NCI-H1092 treated with DMSO at 0.1 percent for 48 hours (cell line): Measurements from ENCODE around the gene MS4A18.
A peak's percentile ranks its signal among the peaks of the same experiment; 100 is the strongest.
"Not testable (repeated sequence)": the region's sequence is repeated elsewhere in the genome, so short reads cannot be mapped to it uniquely, and the experiment has no call there.

Experiments used
- DNase-seq: peaks from one replicate; lab custom pipeline; 2025; lab: John Stamatoyannopoulos, UW

Gene MS4A18

DNA sequence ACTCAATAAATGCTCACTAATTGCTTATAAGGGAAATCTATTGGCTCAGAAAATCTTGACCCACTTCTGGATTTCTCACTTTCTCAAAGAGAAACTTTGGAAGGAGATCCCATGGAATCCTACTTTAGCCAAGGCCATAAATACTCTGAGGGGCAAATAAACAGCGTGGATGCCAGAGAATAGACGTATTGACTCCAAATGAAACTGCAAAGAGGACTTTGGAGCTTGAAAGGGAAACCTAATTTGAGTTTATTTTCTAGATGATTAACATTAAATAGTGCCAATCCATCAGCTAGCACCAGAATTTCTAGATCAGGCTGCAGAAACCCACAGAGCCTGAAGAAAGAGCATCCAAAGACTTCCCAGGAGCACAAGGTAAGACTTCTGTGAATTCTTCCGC lies at the start of gene MS4A18:
Gene MS4A18 (plus strand): TSS at position 301 of the 400 bp plus-strand sequence.
- DNase-seq: no peak

- not testable (repeated sequence) for DNase-seq
Measured at GRCh38 chr11:60678231-60678630, 46.3 kb upstream of the MS4A18 start.

GRCh38 chr11:60679879-60680278 lies 44.6 kb upstream of the MS4A18 start:
- no peak for DNase-seq

- DNase-seq: no peak
Measured at GRCh38 chr11:60680455-60681119, 43.9 kb upstream of the MS4A18 start.

DNA sequence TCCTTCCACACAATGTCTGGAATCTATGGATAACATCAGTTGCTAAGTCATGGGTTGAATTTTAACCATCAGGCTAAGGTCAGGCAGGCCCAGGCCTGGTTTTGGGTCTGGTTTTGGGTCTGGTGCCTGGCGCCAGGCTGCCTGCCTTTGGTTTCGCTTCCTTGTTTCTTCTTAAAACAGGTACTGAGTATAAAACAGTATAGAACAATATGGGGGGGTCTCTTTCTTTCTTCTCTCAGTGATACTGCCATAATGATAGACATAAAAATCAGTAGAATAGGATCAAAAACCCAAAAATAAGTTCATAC lies 40.0 kb upstream of the MS4A18 start:
- not testable (repeated sequence) for DNase-seq

DNA sequence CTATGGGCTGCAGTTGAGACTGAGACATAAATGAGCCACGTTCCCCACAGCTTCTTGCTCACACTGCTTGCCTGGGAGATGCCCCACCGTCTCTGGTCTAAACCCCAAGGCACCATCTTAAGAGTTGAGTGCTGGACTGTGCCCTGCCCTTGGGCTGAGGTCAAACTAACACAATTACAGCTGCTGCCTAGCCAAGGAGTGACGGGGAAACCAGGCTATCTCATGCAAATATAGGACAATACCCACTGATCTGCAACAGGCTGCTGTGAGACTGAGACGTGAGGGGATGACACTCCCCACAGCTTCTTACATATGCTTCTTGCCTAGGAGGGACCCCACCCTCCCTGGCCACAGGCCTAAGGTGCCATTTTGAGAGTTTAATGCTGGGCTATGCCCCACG lies 32.9 kb upstream of the MS4A18 start:
- DNase-seq: no peak

- DNase-seq: peak; percentile 99
Measured at GRCh38 chr11:60699284-60699691, 25.2 kb upstream of the MS4A18 start, which contains the start of gene MS4A8. Gene MS4A8 (plus strand): TSS chr11:60699612. CDS start chr11:60700861, 1,249 bp downstream.

DNA sequence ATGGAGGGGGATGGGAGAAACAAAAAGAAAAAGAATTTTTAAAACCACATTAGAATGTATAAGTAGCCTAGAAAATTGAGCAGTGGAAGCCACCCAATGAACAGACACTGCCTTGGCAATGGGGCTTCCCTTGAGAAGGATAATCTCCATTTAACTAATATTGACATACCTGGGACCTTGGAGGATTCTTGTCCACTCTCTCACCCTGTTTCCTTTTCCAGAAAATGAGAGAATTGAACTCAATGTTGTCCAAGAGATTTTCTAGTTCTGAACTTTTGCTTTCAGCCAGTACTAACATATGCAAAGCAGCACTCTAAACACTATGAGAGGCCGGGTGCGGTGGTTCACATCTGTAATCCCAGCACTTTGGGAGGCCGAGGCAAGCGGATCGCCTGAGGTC lies 24.6 kb upstream of the MS4A18 start:
- no peak for DNase-seq

GRCh38 chr11:60700689-60701468 lies 23.6 kb upstream of the MS4A18 start:
- DNase-seq: peak; percentile 92

GRCh38 chr11:60701469-60701818 lies 23.1 kb upstream of the MS4A18 start:
- DNase-seq: no peak

DNA sequence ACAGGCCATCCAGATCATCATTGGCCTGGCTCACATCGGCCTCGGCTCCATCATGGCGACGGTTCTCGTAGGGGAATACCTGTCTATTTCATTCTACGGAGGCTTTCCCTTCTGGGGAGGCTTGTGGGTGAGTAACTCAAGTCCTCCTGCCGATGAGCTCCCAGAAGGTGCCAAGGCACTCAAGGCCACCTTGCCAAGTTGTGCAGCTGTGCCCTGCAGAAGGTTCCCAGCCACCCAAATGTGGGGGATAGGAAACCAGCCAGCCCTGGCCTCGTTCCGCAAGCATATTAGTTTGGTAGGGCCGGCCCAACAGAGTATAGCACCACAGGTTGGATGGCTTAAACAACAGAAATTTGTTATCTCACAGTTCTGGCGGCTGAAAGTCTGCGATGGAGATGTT lies 21.1 kb upstream of the MS4A18 start:
- no peak for DNase-seq

DNA sequence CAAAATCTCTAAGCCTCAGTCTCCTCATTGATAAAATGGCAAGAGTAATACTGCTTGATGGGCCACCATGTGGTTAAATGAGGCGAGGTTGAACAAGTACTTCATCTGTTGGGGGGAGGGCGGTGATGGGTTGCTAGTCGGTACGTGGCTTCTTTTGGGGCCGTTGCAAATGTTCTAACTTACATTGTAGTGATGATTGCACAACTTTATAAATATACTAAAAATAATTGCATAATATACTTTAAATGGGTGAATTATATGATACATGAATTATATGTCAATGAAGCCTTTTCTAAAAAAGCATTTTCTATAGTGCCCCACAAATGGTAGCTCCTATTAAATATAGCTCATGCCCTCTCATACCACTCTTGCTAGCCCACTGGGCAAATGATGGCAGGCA lies 18.6 kb upstream of the MS4A18 start:
- DNase-seq: no peak

DNA sequence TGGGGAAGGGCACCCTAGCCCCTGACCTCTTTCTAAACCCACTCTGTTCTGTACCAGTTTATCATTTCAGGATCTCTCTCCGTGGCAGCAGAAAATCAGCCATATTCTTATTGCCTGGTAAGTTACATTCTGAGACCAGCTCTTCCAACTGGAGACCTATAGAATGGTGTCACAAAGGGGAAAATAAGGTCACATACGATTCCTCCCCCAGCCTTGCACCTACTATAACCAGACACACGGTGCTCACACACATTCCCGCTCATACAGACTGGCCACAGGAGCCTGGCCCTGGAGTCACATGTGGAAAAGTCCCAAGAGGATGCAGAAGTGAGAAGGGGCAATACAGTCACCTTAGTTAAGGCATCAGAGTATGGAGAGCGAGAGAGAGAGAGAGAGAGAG lies 17.6 kb upstream of the MS4A18 start:
- no peak for DNase-seq

- DNase-seq: no peak
Measured at GRCh38 chr11:60710482-60710881, 14.0 kb upstream of the MS4A18 start.

- no peak for DNase-seq
Measured at GRCh38 chr11:60711276-60711675, 13.2 kb upstream of the MS4A18 start.

- DNase-seq: not testable (repeated sequence)
Measured at GRCh38 chr11:60713423-60713822, 11.1 kb upstream of the MS4A18 start.

DNA sequence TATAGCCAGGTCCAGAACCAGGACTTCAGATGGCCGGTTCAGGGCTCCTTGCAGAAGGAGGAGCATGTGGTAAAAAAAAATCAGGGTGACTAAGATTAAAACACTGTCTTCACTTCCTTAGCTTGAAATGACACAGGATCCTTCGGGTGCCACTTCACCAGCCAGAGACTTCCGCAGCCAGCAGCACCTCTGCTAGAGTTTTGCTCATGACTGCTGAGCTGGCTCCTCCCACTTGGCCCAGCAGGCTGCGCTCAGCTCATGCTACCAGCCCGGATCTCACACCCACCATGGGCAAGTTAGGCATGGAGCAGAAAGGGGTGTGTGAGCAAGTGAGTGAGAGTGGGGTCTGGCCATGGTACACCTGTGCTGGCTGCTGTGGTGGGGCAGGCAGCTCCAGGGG lies 6.6 kb upstream of the MS4A18 start:
- DNase-seq: no peak

GRCh38 chr11:60718524-60719316 lies 5.8 kb upstream of the MS4A18 start:
- no peak for DNase-seq

DNA sequence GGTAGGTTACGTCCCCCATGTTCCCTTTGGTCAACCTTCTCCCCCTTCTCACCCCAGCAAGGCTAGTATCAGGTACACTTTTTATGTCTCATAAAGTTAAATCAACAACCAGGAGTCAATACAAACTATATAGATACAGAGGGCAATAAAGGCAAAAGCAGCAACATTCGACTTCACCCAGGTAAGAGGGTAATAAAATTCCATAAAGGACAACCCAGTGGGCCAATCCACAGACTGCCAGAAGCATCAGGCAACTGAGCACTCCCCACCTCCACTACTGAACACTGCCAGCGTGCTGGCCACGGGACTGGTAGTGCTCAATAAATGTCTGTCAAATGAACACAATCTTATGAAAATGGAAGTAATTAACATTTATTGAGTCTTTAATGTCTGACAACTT lies 5.1 kb upstream of the MS4A18 start:
- DNase-seq: no peak

DNA sequence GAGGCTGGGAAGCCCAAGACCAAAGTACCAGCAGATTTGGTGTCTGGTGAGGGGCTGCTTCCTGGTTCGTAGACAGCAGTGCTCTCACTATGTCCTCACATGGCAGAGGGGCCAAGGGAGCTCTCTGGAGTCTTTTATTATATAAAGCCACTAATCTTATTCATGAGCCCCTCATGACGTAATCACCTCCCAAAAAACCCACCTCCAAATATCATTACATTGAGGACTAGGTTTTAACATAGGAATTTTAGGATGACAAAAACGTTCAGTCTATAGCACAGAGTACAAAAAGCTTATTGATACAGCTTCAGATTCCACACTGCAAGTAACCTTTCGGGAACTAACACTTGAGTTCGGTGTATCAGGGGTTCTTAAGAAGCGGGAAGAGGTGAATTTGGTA lies 4.1 kb upstream of the MS4A18 start:
- DNase-seq: no peak

- no peak for DNase-seq
Measured at GRCh38 chr11:60725592-60725991, 1.1 kb downstream of the MS4A18 start.

DNA sequence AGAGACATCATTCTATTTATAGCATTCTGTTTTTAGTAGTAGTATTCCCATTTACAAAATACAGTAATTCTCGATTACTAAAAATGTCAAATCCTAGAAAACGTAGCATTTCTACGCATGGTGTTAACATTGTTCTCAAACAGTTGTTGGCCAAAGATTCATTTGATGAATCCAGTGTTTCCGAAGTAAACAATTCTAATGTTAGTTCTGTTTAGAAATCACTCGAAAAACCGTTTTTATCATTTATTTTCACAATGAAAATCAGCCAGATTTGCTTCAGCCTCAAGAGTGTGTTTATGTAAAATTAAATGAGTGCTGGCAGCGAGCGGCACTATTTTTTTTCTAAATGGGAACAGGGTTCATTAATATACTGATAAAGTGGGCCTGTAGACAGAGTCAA lies 7.1 kb downstream of the MS4A18 start:
- no peak for DNase-seq

DNA sequence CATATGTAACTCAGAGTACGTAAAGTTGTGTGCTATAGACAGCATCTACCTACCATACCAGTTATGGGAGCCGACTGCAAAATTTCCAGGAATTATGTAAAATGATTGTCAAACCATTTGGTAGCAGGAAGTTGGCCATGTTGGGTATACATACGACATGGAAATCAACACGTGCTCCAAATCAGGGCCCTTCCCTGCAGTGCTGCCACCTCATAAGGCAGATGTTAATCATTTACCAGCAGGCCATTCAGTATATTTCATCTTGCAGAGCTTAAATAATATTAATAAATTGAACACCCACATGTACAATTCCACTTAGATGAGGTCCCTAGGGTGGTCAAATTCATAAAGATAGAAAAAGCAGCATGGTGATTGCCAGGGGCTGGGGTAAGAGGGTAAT lies 9.8 kb downstream of the MS4A18 start:
- no peak for DNase-seq
